Activated CD8-positive, alpha-beta memory T cell treated with anti-CD3 and anti-CD28 coated beads for 4 hours (primary cell): ENCODE data around the gene LIMS1.
A peak's percentile ranks its signal among the peaks of the same experiment; 100 is the strongest.
"Not testable (repeated sequence)": the region's sequence is repeated elsewhere in the genome, so short reads cannot be mapped to it uniquely, and the experiment has no call there.

ENCODE experiments used
- DNase-seq, 2 donors: peaks; one replicate each; pipeline ENCODE4 v3.0.0-alpha.2; 2020; ENCODE audit warnings: low read depth in 2 of 2

The LIMS1 gene

GRCh38 chr2:108552566-108552965 lies 18.3 kb downstream of the LIMS1 start:
- DNase-seq: no peak

GRCh38 chr2:108553209-108553919 lies 19.1 kb downstream of the LIMS1 start:
- no peak for DNase-seq

- DNase-seq: no peak
These were observed 20.3 kb downstream of the LIMS1 start for GRCh38 chr2:108554528-108554927.

GRCh38 chr2:108555572-108555971 lies 21.3 kb downstream of the LIMS1 start:
- no peak for DNase-seq

- not testable (repeated sequence) for DNase-seq
These were observed 22.3 kb downstream of the LIMS1 start for GRCh38 chr2:108556581-108556980.

GRCh38 chr2:108560241-108560811 lies 26.1 kb downstream of the LIMS1 start:
- no peak for DNase-seq

GRCh38 chr2:108560895-108561530 lies 26.7 kb downstream of the LIMS1 start:
- DNase-seq: no peak

GRCh38 chr2:108562274-108562673 lies 28.0 kb downstream of the LIMS1 start:
- DNase-seq: no peak

- DNase-seq: no peak
These were observed 30.2 kb downstream of the LIMS1 start for GRCh38 chr2:108564510-108564909.

- no peak for DNase-seq
These were observed 31.6 kb downstream of the LIMS1 start for GRCh38 chr2:108565778-108566375.

- no peak for DNase-seq
These were observed 36.1 kb downstream of the LIMS1 start for GRCh38 chr2:108570416-108570815.

GRCh38 chr2:108571286-108571685 lies 37.0 kb downstream of the LIMS1 start:
- no peak for DNase-seq

GRCh38 chr2:108573061-108573460 lies 38.8 kb downstream of the LIMS1 start:
- no peak for DNase-seq

- DNase-seq: no peak
These were observed 40.1 kb downstream of the LIMS1 start for GRCh38 chr2:108574332-108574731.

GRCh38 chr2:108575132-108575966 lies 41.1 kb downstream of the LIMS1 start:
- DNase-seq: no peak

- no peak for DNase-seq
These were observed 42.8 kb downstream of the LIMS1 start for GRCh38 chr2:108577099-108577498.

- no peak for DNase-seq
These were observed 45.4 kb downstream of the LIMS1 start for GRCh38 chr2:108579623-108580022.

GRCh38 chr2:108580050-108580449 lies 45.8 kb downstream of the LIMS1 start:
- no peak for DNase-seq

GRCh38 chr2:108583903-108584520 lies 49.7 kb downstream of the LIMS1 start:
- peak in 1 of 2 donors; percentile 33 for DNase-seq

- DNase-seq: no peak
These were observed 51.2 kb downstream of the LIMS1 start for GRCh38 chr2:108585436-108585835.

- DNase-seq: no peak
These were observed 51.8 kb downstream of the LIMS1 start for GRCh38 chr2:108586116-108586515.
